GM18907 (cell line): Measurements from ENCODE around the gene PPFIA1.
"Not testable (repeated sequence)": the region's sequence is repeated elsewhere in the genome, so short reads cannot be mapped to it uniquely, and the experiment has no call there.

Source experiments
- ATAC-seq: cut with Tn5 transposase; IDR thresholded peaks from one replicate; pipeline ENCODE4 v1.9.1; 2021; ENCODE audit warnings: mild to moderate bottlenecking, moderate library complexity; ENCODE audit not compliant: unreplicated experiment

Gene PPFIA1

GRCh38 chr11:70322666-70323065 lies 52.2 kb downstream of the PPFIA1 start:
- no peak for ATAC-seq

- no peak for ATAC-seq
Measured at GRCh38 chr11:70323806-70324205, 53.3 kb downstream of the PPFIA1 start.

GRCh38 chr11:70324376-70325115 lies 54.1 kb downstream of the PPFIA1 start:
- ATAC-seq, result no peak

- no peak for ATAC-seq
Measured at GRCh38 chr11:70325824-70326223, 55.3 kb downstream of the PPFIA1 start.

- ATAC-seq, result no peak
Measured at GRCh38 chr11:70326365-70326811, 55.9 kb downstream of the PPFIA1 start.

GRCh38 chr11:70326833-70327232 lies 56.3 kb downstream of the PPFIA1 start:
- no peak for ATAC-seq

- no peak for ATAC-seq
Measured at GRCh38 chr11:70327717-70328116, 57.2 kb downstream of the PPFIA1 start.

GRCh38 chr11:70328556-70328955 lies 58.1 kb downstream of the PPFIA1 start:
- ATAC-seq, result no peak

- ATAC-seq, result not testable (repeated sequence)
Measured at GRCh38 chr11:70331320-70331843, 60.9 kb downstream of the PPFIA1 start.

GRCh38 chr11:70331901-70332300 lies 61.4 kb downstream of the PPFIA1 start:
- no peak for ATAC-seq

- no peak for ATAC-seq
Measured at GRCh38 chr11:70332567-70332966, 62.1 kb downstream of the PPFIA1 start.

- ATAC-seq, result no peak
Measured at GRCh38 chr11:70333261-70333660, 62.8 kb downstream of the PPFIA1 start.

GRCh38 chr11:70334351-70334995 lies 64.0 kb downstream of the PPFIA1 start:
- ATAC-seq, result no peak

- no peak for ATAC-seq
Measured at GRCh38 chr11:70335511-70335910, 65.0 kb downstream of the PPFIA1 start.

- ATAC-seq, result no peak
Measured at GRCh38 chr11:70338594-70338993, 68.1 kb downstream of the PPFIA1 start.

GRCh38 chr11:70339066-70339465 lies 68.6 kb downstream of the PPFIA1 start:
- no peak for ATAC-seq

- ATAC-seq, result no peak
Measured at GRCh38 chr11:70341881-70342429, 71.5 kb downstream of the PPFIA1 start.

- ATAC-seq, result no peak
Measured at GRCh38 chr11:70343636-70344035, 73.1 kb downstream of the PPFIA1 start.

GRCh38 chr11:70348191-70348590 lies 77.7 kb downstream of the PPFIA1 start:
- ATAC-seq, result no peak

GRCh38 chr11:70348608-70349007 lies 78.1 kb downstream of the PPFIA1 start:
- no peak for ATAC-seq

GRCh38 chr11:70351646-70352045 lies 81.2 kb downstream of the PPFIA1 start:
- ATAC-seq, result no peak

GRCh38 chr11:70352100-70352499 lies 81.6 kb downstream of the PPFIA1 start:
- ATAC-seq, result no peak
